Measurements from ENCODE around the gene LGALS1.

LGALS1 gene

GRCh38 chr22:37633625-37634416 is 41.6 kb upstream of the LGALS1 start:
- peak; percentile 61 to 69 for DNase-seq
- TF ChIP-seq POLR2A (IDR thresholded peaks at IDR 0.05; ENCODE audit: low read length) (peak; percentile 18), GATA1 (IDR thresholded peaks at IDR 0.05; ENCODE audit: low read depth, low read length) (no peak)

GRCh38 chr22:37634417-37634924 is 41.0 kb upstream of the LGALS1 start:
- DNase-seq, result peak in 1 of 2 experiments; percentile 49
- no peak for TF ChIP-seq GATA1 (IDR thresholded peaks at IDR 0.05; ENCODE audit: low read depth, low read length)
- TF ChIP-seq POLR2A (IDR thresholded peaks at IDR 0.05; ENCODE audit: low read length), result no peak

- DNase-seq, result no peak
- TF ChIP-seq POLR2A (IDR thresholded peaks at IDR 0.05; ENCODE audit: low read length) (no peak), GATA1 (IDR thresholded peaks at IDR 0.05; ENCODE audit: low read depth, low read length) (no peak)
Observed at GRCh38 chr22:37635157-37635556, 40.3 kb upstream of the LGALS1 start.

- peak in 1 of 2 experiments; percentile 15 for DNase-seq
- TF ChIP-seq GATA1 (IDR thresholded peaks at IDR 0.05; ENCODE audit: low read depth, low read length), result no peak
- TF ChIP-seq POLR2A (IDR thresholded peaks at IDR 0.05; ENCODE audit: low read length), result no peak
Observed at GRCh38 chr22:37636186-37636948, 39.1 kb upstream of the LGALS1 start.

GRCh38 chr22:37636949-37637273 is 38.5 kb upstream of the LGALS1 start:
- DNase-seq, result no peak
- no peak for TF ChIP-seq GATA1 (IDR thresholded peaks at IDR 0.05; ENCODE audit: low read depth, low read length)
- no peak for TF ChIP-seq POLR2A (IDR thresholded peaks at IDR 0.05; ENCODE audit: low read length)

- DNase-seq, result peak; percentile 61 to 69
- TF ChIP-seq POLR2A (IDR thresholded peaks at IDR 0.05; ENCODE audit: low read length), result peak; percentile 7
- TF ChIP-seq GATA1 (IDR thresholded peaks at IDR 0.05; ENCODE audit: low read depth, low read length), result no peak
Observed at GRCh38 chr22:37638391-37639069, 36.9 kb upstream of the LGALS1 start.

- DNase-seq, result peak; percentile 41 to 62
- TF ChIP-seq GATA1 (IDR thresholded peaks at IDR 0.05; ENCODE audit: low read depth, low read length) (no peak), POLR2A (IDR thresholded peaks at IDR 0.05; ENCODE audit: low read length) (no peak)
Observed at GRCh38 chr22:37639070-37639760, 36.2 kb upstream of the LGALS1 start, which contains the start of gene SH3BP1. TSS of gene SH3BP1 (plus strand) at chr22:37639669. CDS start at chr22:37639788, 119 bp downstream.

GRCh38 chr22:37639771-37640590 is 35.5 kb upstream of the LGALS1 start:
- DNase-seq, result no peak
- TF ChIP-seq POLR2A (IDR thresholded peaks at IDR 0.05; ENCODE audit: low read length), result no peak
- no peak for TF ChIP-seq GATA1 (IDR thresholded peaks at IDR 0.05; ENCODE audit: low read depth, low read length)

GRCh38 chr22:37640591-37641560 is 34.6 kb upstream of the LGALS1 start:
- TF ChIP-seq POLR2A (IDR thresholded peaks at IDR 0.05; ENCODE audit: low read length) (no peak), GATA1 (IDR thresholded peaks at IDR 0.05; ENCODE audit: low read depth, low read length) (no peak)
- no peak for DNase-seq

- DNase-seq, result no peak
- TF ChIP-seq GATA1 (IDR thresholded peaks at IDR 0.05; ENCODE audit: low read depth, low read length), result no peak
- TF ChIP-seq POLR2A (IDR thresholded peaks at IDR 0.05; ENCODE audit: low read length), result no peak
Observed at GRCh38 chr22:37641561-37641949, 33.9 kb upstream of the LGALS1 start.

- DNase-seq, result peak; percentile 70 to 87
- TF ChIP-seq POLR2A (IDR thresholded peaks at IDR 0.05; ENCODE audit: low read length), result no peak
- TF ChIP-seq GATA1 (IDR thresholded peaks at IDR 0.05; ENCODE audit: low read depth, low read length), result no peak
Observed at GRCh38 chr22:37643225-37643847, 32.1 kb upstream of the LGALS1 start.
